Gastroesophageal sphincter (tissue), 3 donors: ENCODE data around the gene TBCK.

Source experiments
- CTCF ChIP-seq, 4 experiments: fragments of 200-600 bp in 2 of 4; fragments of 450-650 bp in 2 of 4; sonication (generic) in 1 of 4; IDR thresholded peaks; one replicate each; pipeline ENCODE4 v1.5.1; 2017 to 2019; ENCODE audit warnings: antibody characterized with exemption in 4 of 4, mild to moderate bottlenecking in 2 of 4, moderate library complexity in 2 of 4
- POLR2A ChIP-seq, 2 donors: fragments of 450-650 bp; IDR thresholded peaks; one replicate each; pipeline ENCODE4 v1.6.1; 2017; ENCODE audit warnings: antibody characterized with exemption in 2 of 2, mild to moderate bottlenecking in 2 of 2, moderate library complexity in 1 of 2
- POLR2AphosphoS5 ChIP-seq: sonication (generic); formaldehyde crosslinking; IDR thresholded peaks from one replicate; pipeline ENCODE4 v1.6.1; 2017; ENCODE audit warnings: antibody characterized with exemption

- no peak for TF ChIP-seq POLR2A (IDR thresholded peaks at IDR 0.05)
- TF ChIP-seq CTCF (IDR thresholded peaks at IDR 0.05): no peak
- TF ChIP-seq POLR2AphosphoS5: no peak
Observed at GRCh38 chr4:106261980-106262379, 54.0 kb downstream of the TBCK start.
